OCI-LY7 (cell line): Measurements from ENCODE around the gene ABCA2. TPM values are rescaled to one million over a fixed set of nuclear protein-coding genes. Genes with fewer than 3 reads are reported as not detected.

ENCODE experiments used
- BruUV-seq: library from RNA; stranded (reverse); fragments of 400-500 nt; replicated peaks from 2 replicates; lab custom pipeline; 2021; lab: Mats Ljungman, UMichigan
- CTCF ChIA-PET: fragments of 300-600 bp; sonication (Branson Sonifier 250); formaldehyde crosslinking; loops from one replicate; lab custom pipeline; 2022; ENCODE audit warnings: antibody characterized with exemption; ENCODE audit not compliant: unreplicated experiment; lab: Charles Lee
- POLR2A ChIA-PET: fragments of 300-600 bp; sonication (Branson Sonifier 250); formaldehyde crosslinking; loops from one replicate; lab custom pipeline; 2022; ENCODE audit warnings: antibody characterized with exemption; lab: Charles Lee
- DNase-seq: peaks from one replicate; pipeline ENCODE4 v3.0.0-alpha.2; 2015; ENCODE audit warnings: low spot score
- H2AFZ ChIP-seq: fragments of 200-600 bp; sonication (generic), shearing (Covaris generic); 2 replicates; pipeline ENCODE4 v1.6.1; 2014; ENCODE audit warnings: mild to moderate bottlenecking, antibody characterized with exemption, low read length, moderate library complexity
- H3K27ac ChIP-seq: fragments of 200-600 bp; sonication (generic); 2 replicates; pipeline ENCODE4 v1.5.1; 2014; ENCODE audit warnings: mixed run types, low read depth, mild to moderate bottlenecking, moderate library complexity, low read length, inconsistent platforms; ENCODE audit not compliant: poor library complexity, severe bottlenecking
- H3K36me3 ChIP-seq: fragments of 200-600 bp; sonication (generic); 2 replicates; pipeline ENCODE4 v1.6.1; 2014; ENCODE audit warnings: mild to moderate bottlenecking, antibody characterized with exemption, low read length, moderate library complexity, mixed read lengths; ENCODE audit not compliant: insufficient read depth
- H3K4me1 ChIP-seq: fragments of 200-600 bp; sonication (generic); 2 replicates; pipeline ENCODE4 v1.5.1; 2014; ENCODE audit warnings: mild to moderate bottlenecking, low read length; ENCODE audit not compliant: insufficient read depth, poor library complexity, severe bottlenecking
- H3K4me2 ChIP-seq: fragments of 200-600 bp; sonication (generic); 2 replicates; pipeline ENCODE4 v1.6.1; 2014; ENCODE audit warnings: mild to moderate bottlenecking, low read length
- H3K4me3 ChIP-seq: fragments of 200-600 bp; sonication (generic); 2 replicates; pipeline ENCODE4 v1.5.1; 2014; ENCODE audit warnings: mild to moderate bottlenecking, low read depth, low read length; ENCODE audit not compliant: poor library complexity, severe bottlenecking
- H3K79me2 ChIP-seq: fragments of 200-600 bp; sonication (generic); 2 replicates; pipeline ENCODE4 v1.6.1; 2016; ENCODE audit warnings: low read depth, mild to moderate bottlenecking, low read length, moderate library complexity, mixed read lengths; ENCODE audit not compliant: insufficient read depth
- H3K9me2 ChIP-seq: fragments of 200-600 bp; sonication (generic); 2 replicates; pipeline ENCODE4 v1.6.1; 2016; ENCODE audit warnings: mild to moderate bottlenecking, low read length, mixed read lengths; ENCODE audit not compliant: insufficient read depth
- H3K9me3 ChIP-seq: fragments of 200-600 bp; sonication (generic); 2 replicates; pipeline ENCODE4 v1.6.1; 2014; ENCODE audit warnings: mild to moderate bottlenecking, mixed run types, low read length, mixed read lengths
- H4K20me1 ChIP-seq: fragments of 200-600 bp; sonication (generic); 2 replicates; pipeline ENCODE4 v1.6.1; 2014; ENCODE audit warnings: mild to moderate bottlenecking, antibody characterized with exemption, low read length, moderate library complexity, mixed read lengths; ENCODE audit not compliant: insufficient read depth
- EZH2phosphoT487 ChIP-seq: fragments of 200-600 bp; sonication (generic); IDR thresholded peaks from 2 replicates; pipeline ENCODE4 v1.6.1; 2018; ENCODE audit warnings: low read depth, borderline replicate concordance, mild to moderate bottlenecking, mixed run types, antibody characterized with exemption, low read length, moderate library complexity, mixed read lengths
- intact Hi-C: fragments of 100-400 bp; cut with micrococcal nuclease; formaldehyde crosslinking; loops from one replicate; pipeline ENCODE4 v1.10.0; 2022; ENCODE audit not compliant: unreplicated experiment
- total RNA-seq, 2 experiments: library from RNA; depleted of rRNA in 1 of 2; stranded (reverse); fragments of >200 nt in 1 of 2; shearing (Covaris generic) in 1 of 2; gene quantifications; 2 replicates each; pipeline ENCODE4 v1.2.3, GENCODE V29; 2014 to 2022
- TF ChIP-seq, protein P1 (sequence below): fragments of 200-600 bp; sonication (generic); conservative IDR thresholded peaks from 2 replicates; pipeline ENCODE4 v1.5.1; 2014; ENCODE audit warnings: mild to moderate bottlenecking, antibody characterized with exemption, low read length, moderate library complexity, mixed read lengths

ABCA2 gene
- total RNA-seq, 2 experiments from 2014 or later: 4.1 to 10.6 TPM

DNA sequence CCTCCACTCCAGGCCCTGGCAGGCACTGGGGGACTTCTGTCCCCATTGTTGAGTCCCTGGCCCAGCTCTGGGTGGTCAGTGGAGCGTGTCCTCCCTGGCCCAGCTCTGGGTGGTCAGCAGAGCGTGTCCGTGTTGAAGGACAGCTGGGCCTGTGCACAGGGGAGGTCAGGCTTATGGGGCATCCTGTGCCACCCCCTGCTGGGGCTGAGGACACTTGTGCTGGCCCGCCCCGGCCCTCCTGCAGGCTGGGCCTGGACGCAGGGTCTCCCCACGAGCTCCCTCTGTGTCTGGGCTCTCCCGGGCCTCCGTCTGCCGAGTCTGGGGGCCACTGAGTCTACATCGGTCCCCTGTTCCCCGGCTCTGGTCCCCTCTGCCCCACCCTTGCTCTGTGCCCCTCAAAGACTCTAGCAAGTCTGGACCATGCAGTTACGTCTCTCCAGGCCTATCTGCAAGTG, 20.2 kb downstream of the ABCA2 start:
- intact Hi-C loops: no loop called here
- no peak for TF ChIP-seq EZH2phosphoT487
- TF ChIP-seq, protein P1, sequence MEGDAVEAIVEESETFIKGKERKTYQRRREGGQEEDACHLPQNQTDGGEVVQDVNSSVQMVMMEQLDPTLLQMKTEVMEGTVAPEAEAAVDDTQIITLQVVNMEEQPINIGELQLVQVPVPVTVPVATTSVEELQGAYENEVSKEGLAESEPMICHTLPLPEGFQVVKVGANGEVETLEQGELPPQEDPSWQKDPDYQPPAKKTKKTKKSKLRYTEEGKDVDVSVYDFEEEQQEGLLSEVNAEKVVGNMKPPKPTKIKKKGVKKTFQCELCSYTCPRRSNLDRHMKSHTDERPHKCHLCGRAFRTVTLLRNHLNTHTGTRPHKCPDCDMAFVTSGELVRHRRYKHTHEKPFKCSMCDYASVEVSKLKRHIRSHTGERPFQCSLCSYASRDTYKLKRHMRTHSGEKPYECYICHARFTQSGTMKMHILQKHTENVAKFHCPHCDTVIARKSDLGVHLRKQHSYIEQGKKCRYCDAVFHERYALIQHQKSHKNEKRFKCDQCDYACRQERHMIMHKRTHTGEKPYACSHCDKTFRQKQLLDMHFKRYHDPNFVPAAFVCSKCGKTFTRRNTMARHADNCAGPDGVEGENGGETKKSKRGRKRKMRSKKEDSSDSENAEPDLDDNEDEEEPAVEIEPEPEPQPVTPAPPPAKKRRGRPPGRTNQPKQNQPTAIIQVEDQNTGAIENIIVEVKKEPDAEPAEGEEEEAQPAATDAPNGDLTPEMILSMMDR: no peak
- BruUV-seq: no TSS peak
- Histone ChIP-seq H4K20me1 (no peaks in the 10 kb centered on the region), H3K9me2 (no peaks in the 10 kb centered on the region), H3K79me2 (no peaks in the 10 kb centered on the region), H3K4me2 (no peak overlapping the region), H3K27ac (no peak overlapping the region), H3K4me1 (peaks cover 4% of the 10 kb centered on the region), H3K36me3 (no peaks in the 10 kb centered on the region), H3K4me3 (no peak overlapping the region), H2AFZ (no peak overlapping the region), H3K9me3 (no peaks in the 10 kb centered on the region)
- POLR2A ChIA-PET: interaction anchor here (0.6 kb wide), 3 partner anchors 78 to 331 kb away, joined by 3 to 6 read pairs (median 4); no protein-coding TSS in a partner anchor
- CTCF ChIA-PET: no interaction called here
- no peak for DNase-seq

DNA sequence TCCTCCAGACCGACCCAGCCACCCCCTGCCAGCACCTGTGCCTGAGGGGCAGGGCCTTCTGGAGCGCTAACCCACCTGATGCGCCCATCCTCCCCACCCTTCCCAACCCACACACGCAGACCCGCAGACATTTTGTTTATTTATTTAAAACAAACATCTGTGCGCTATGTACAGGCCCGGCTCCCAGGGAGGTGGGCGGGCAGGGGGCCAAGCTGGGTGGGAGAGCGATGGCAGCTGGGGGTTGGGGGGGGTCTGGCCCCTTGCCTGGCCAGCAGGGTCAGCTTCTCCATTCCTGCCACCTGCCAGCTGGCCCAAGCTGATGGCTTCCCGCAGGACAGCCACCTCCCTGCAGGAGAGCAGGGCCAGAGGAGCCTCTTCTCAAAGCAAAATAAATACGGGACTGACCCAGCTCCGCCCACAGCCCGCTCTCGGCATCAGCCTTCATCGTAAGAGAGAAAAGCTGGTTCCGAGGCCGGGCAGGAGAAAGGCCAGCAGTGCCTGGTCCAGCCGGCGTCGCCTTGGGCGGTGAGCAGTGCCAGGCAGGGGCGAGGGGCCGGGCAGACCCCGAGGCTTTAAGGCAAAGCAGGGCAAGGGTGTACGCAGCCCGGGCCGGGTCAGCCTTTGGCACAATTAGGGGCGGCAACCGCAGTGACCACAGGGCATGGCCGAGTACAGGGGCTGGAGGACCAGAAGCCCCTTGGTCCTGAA, 20.8 kb downstream of the ABCA2 start:
- Histone ChIP-seq H3K36me3 (no peaks in the 10 kb centered on the region), H3K4me2 (no peak overlapping the region), H3K9me2 (no peaks in the 10 kb centered on the region), H3K27ac (no peak overlapping the region), H4K20me1 (no peaks in the 10 kb centered on the region), H3K4me3 (no peak overlapping the region), H3K4me1 (peaks cover 4% of the 10 kb centered on the region), H3K79me2 (no peaks in the 10 kb centered on the region), H3K9me3 (no peaks in the 10 kb centered on the region), H2AFZ (no peak overlapping the region)
- no peak for DNase-seq
- BruUV-seq: no TSS peak
- intact Hi-C loops: no loop called here
- TF ChIP-seq EZH2phosphoT487: no peak
- TF ChIP-seq, protein P1: no peak
- ChIA-PET POLR2A (interaction anchor here (0.5 to 0.6 kb wide), 3 partner anchors 72 to 331 kb away, joined by 3 to 6 read pairs (median 4); no protein-coding TSS in a partner anchor), CTCF (no interaction called here)
